Endodermal cell (in vitro differentiated cells): ENCODE data around the gene AP4B1. TPM values are rescaled to one million over a fixed set of nuclear protein-coding genes. Genes with fewer than 3 reads are reported as not detected.

Experiments used
- DNase-seq: peaks from one replicate; pipeline ENCODE4 v3.0.0-alpha.2; 2017
- H3K27ac ChIP-seq: 2 replicates; pipeline ENCODE4 v1.5.1; 2013; ENCODE audit warnings: mild to moderate bottlenecking, low read depth, low read length, moderate library complexity
- H3K27me3 ChIP-seq: 2 replicates; pipeline ENCODE4 v1.6.1; 2013; ENCODE audit warnings: mild to moderate bottlenecking, low read length, moderate library complexity; ENCODE audit not compliant: insufficient read depth, control insufficient read depth, poor library complexity, severe bottlenecking
- H3K36me3 ChIP-seq: 2 replicates; pipeline ENCODE4 v1.7.0; 2013; ENCODE audit warnings: mild to moderate bottlenecking, low read length, moderate library complexity; ENCODE audit not compliant: control insufficient read depth, insufficient read depth
- H3K4me1 ChIP-seq: one replicate; pipeline ENCODE4 v1.7.0; 2013; ENCODE audit warnings: low read length; ENCODE audit not compliant: control insufficient read depth, insufficient read depth
- H3K4me3 ChIP-seq: 2 replicates; pipeline ENCODE4 v1.5.1; 2013; ENCODE audit warnings: mild to moderate bottlenecking, low read length, moderate library complexity
- H3K9ac ChIP-seq: 2 replicates; pipeline ENCODE4 v1.6.1; 2013; ENCODE audit warnings: mild to moderate bottlenecking, low read length, moderate library complexity; ENCODE audit not compliant: poor library complexity, severe bottlenecking; ENCODE audit errors: extremely low read depth
- H3K9me3 ChIP-seq: 2 replicates; pipeline ENCODE4 v1.6.1; 2013; ENCODE audit warnings: mild to moderate bottlenecking, low read length, moderate library complexity; ENCODE audit not compliant: control insufficient read depth
- H3K27ac Mint-ChIP-seq: 2 replicates; pipeline ENCODE4 v1.8.0; 2020; ENCODE audit warnings: mixed read lengths
- H3K27me3 Mint-ChIP-seq: 2 replicates; pipeline ENCODE4 v1.8.0; 2021; ENCODE audit warnings: mild to moderate bottlenecking, mixed read lengths; ENCODE audit not compliant: insufficient read depth
- H3K36me3 Mint-ChIP-seq: 2 replicates; pipeline ENCODE4 v1.8.0; 2020; ENCODE audit warnings: low read depth, mixed read lengths
- H3K4me1 Mint-ChIP-seq: 2 replicates; pipeline ENCODE4 v1.8.0; 2020; ENCODE audit warnings: mixed read lengths
- H3K4me3 Mint-ChIP-seq: 2 replicates; pipeline ENCODE4 v1.8.0; 2020; ENCODE audit warnings: mild to moderate bottlenecking, moderate library complexity, mixed read lengths
- H3K9me3 Mint-ChIP-seq: 2 replicates; pipeline ENCODE4 v1.8.0; 2020; ENCODE audit warnings: mild to moderate bottlenecking, mixed read lengths
- CTCF ChIP-seq: fragments of 200-600 bp; sonication (generic); conservative IDR thresholded peaks from 2 replicates; pipeline ENCODE4 v1.5.0; 2021; ENCODE audit warnings: antibody characterized with exemption, mild to moderate bottlenecking
- WGBS, 2 experiments: methylation state at CpG; one replicate each; pipeline versions ENCODE4 v1.1.5 to v1.1.7; 2013; ENCODE audit warnings: missing lambda C conversion rate in 2 of 2, mixed read lengths in 1 of 2; ENCODE audit not compliant: insufficient coverage in 1 of 2, insufficient read length in 1 of 2; 5-methylcytosine and 5-hydroxymethylcytosine counted together
- total RNA-seq, 2 donors: library from RNA; stranded (reverse); fragmentation: NEBNext Ultra II Directional in 1 of 2; extraction: Animal tissue kit (Norgen Biotek cat#: 25700) in 1 of 2; gene quantifications; 2 replicates in 1 of 2; 3 replicates in 1 of 2; pipeline ENCODE4 v1.2.1, GENCODE V29; 2021

The AP4B1 gene
- total RNA-seq, 2 donors from 2014 or later, result 9.6 to 14.7 TPM

DNA sequence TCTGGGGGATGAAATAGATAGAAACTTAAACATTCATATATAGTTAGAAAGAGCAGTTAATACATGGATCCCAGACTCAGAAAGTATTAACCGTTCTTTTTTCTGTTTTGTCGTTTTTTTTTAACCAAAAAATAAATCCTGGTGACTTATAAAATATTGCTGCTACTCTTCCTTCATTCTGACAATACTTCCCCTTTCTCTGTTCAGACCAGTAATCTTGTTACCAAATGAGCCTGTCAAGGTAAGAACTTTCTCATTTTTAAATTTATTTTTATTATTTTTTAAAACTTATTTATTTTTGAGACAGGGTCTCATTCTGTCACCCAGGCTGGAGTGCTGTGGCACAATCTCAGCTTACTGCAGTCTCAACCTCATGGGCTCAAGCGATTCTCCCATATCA, 46.8 kb downstream of the AP4B1 start:
- WGBS, 2 experiments, result 88 to 90% methylated on average over 2 to 3 of the region's 3 CpGs
- H3K27me3 ChIP-seq, result no peaks in the 10 kb centered on the region
- TF ChIP-seq CTCF, result no peak
- H3K9ac ChIP-seq, result no peak overlapping the region
- no peaks in the 10 kb centered on the region for H3K9me3 ChIP-seq
- no peak overlapping the region for H3K27ac Mint-ChIP-seq
- no peak overlapping the region for H3K27ac ChIP-seq
- no peaks in the 10 kb centered on the region for H3K36me3 ChIP-seq
- H3K4me3 Mint-ChIP-seq, result no peak overlapping the region
- DNase-seq, result no peak
- H3K27me3 Mint-ChIP-seq, result no peaks in the 10 kb centered on the region
- no peaks in the 10 kb centered on the region for H3K36me3 Mint-ChIP-seq
- no peaks in the 10 kb centered on the region for H3K4me1 ChIP-seq
- H3K9me3 Mint-ChIP-seq, result no peaks in the 10 kb centered on the region
- no peak overlapping the region for H3K4me3 ChIP-seq
- no peaks in the 10 kb centered on the region for H3K4me1 Mint-ChIP-seq

GRCh38 chr1:113856401-113856790, 48.2 kb downstream of the AP4B1 start:
- no peaks in the 10 kb centered on the region for H3K9me3 Mint-ChIP-seq

GRCh38 chr1:113855630-113856400, 48.8 kb downstream of the AP4B1 start:
- Mint-ChIP-seq H3K4me1 (no peaks in the 10 kb centered on the region), H3K27me3 (no peaks in the 10 kb centered on the region), H3K4me3 (no peak overlapping the region), H3K9me3 (no peaks in the 10 kb centered on the region), H3K36me3 (no peaks in the 10 kb centered on the region), H3K27ac (no peak overlapping the region)
- 95% methylated on average over 4 of the region's 4 CpGs; no CpG with 5 or more reads in 1 of the 2 experiments for WGBS, 2 experiments
- TF ChIP-seq CTCF, result no peak
- Histone ChIP-seq H3K27ac (no peak overlapping the region), H3K9me3 (no peaks in the 10 kb centered on the region), H3K4me1 (no peaks in the 10 kb centered on the region), H3K36me3 (no peaks in the 10 kb centered on the region), H3K27me3 (no peaks in the 10 kb centered on the region), H3K4me3 (no peak overlapping the region), H3K9ac (no peak overlapping the region)
- DNase-seq, result no peak

More at GRCh38 chr1:113856401-113856790, 48.2 kb downstream of the AP4B1 start:
- 89 to 100% methylated on average over 2 of the region's 2 CpGs for WGBS, 2 experiments
- Mint-ChIP-seq H3K4me3 (no peak overlapping the region), H3K36me3 (no peaks in the 10 kb centered on the region), H3K27ac (no peak overlapping the region), H3K4me1 (no peaks in the 10 kb centered on the region), H3K27me3 (no peaks in the 10 kb centered on the region)
- no peaks in the 10 kb centered on the region for H3K9me3 ChIP-seq
- no peak for TF ChIP-seq CTCF
- no peaks in the 10 kb centered on the region for H3K27me3 ChIP-seq
- no peak overlapping the region for H3K4me3 ChIP-seq
- H3K4me1 ChIP-seq, result no peaks in the 10 kb centered on the region
- H3K9ac ChIP-seq, result no peak overlapping the region
- no peak overlapping the region for H3K27ac ChIP-seq
- no peak for DNase-seq
- no peaks in the 10 kb centered on the region for H3K36me3 ChIP-seq
